H9 (cell line): ENCODE results near the gene TNRC18. TPM values are rescaled to one million over a fixed set of nuclear protein-coding genes. Genes with fewer than 3 reads are reported as not detected.

Experiments
- DNase-seq: peaks from one replicate; pipeline ENCODE4 v3.0.0-alpha.2; 2017
- H2AFZ ChIP-seq: one replicate; pipeline ENCODE4 v1.6.1; 2013; ENCODE audit warnings: mild to moderate bottlenecking, low read length, control low read depth, moderate library complexity
- H2AK5ac ChIP-seq: 2 replicates; pipeline ENCODE4 v1.6.1; 2013; ENCODE audit warnings: low read length, control low read depth, mixed read lengths; ENCODE audit not compliant: insufficient read length
- H2BK120ac ChIP-seq: one replicate; pipeline ENCODE4 v1.6.1; 2013; ENCODE audit warnings: low read depth, mild to moderate bottlenecking, low read length, control low read depth, inconsistent platforms; ENCODE audit not compliant: poor library complexity, severe bottlenecking
- H2BK12ac ChIP-seq: 2 replicates; pipeline ENCODE4 v1.6.1; 2013; ENCODE audit warnings: low read length, control low read depth, mixed read lengths, low read depth; ENCODE audit not compliant: insufficient read length
- H2BK15ac ChIP-seq: 2 replicates; pipeline ENCODE4 v1.6.1; 2013; ENCODE audit warnings: low read depth, low read length, control low read depth
- H2BK20ac ChIP-seq: one replicate; pipeline ENCODE4 v1.6.1; 2013; ENCODE audit warnings: low read depth, mild to moderate bottlenecking, low read length, control low read depth, inconsistent platforms; ENCODE audit not compliant: poor library complexity, severe bottlenecking
- H2BK5ac ChIP-seq: 2 replicates; pipeline ENCODE4 v1.6.1; 2013; ENCODE audit warnings: low read length, control low read depth, mixed read lengths; ENCODE audit not compliant: insufficient read length
- H3K14ac ChIP-seq: 2 replicates; pipeline ENCODE4 v1.6.1; 2013; ENCODE audit warnings: low read length, control low read depth; ENCODE audit not compliant: insufficient read depth
- H3K18ac ChIP-seq: 2 replicates; pipeline ENCODE4 v1.6.1; 2013; ENCODE audit warnings: low read depth, mild to moderate bottlenecking, mixed read lengths, low read length, control low read depth; ENCODE audit not compliant: insufficient read length
- H3K23ac ChIP-seq: 2 replicates; pipeline ENCODE4 v1.6.1; 2013; ENCODE audit warnings: low read length, control low read depth, mixed read lengths, low read depth; ENCODE audit not compliant: insufficient read length
- H3K23me2 ChIP-seq: 2 replicates; pipeline ENCODE4 v1.6.1; 2013; ENCODE audit warnings: low read depth, mild to moderate bottlenecking, mixed read lengths, low read length, control low read depth; ENCODE audit not compliant: insufficient read length, poor library complexity, severe bottlenecking
- H3K27ac ChIP-seq: 2 replicates; pipeline ENCODE4 v1.5.1; 2013; ENCODE audit warnings: low read length, control low read depth, mixed read lengths, low read depth; ENCODE audit not compliant: insufficient read length
- H3K27me3 ChIP-seq: 2 replicates; pipeline ENCODE4 v1.6.1; 2013; ENCODE audit warnings: low read length, control low read depth, inconsistent platforms; ENCODE audit not compliant: insufficient read depth
- H3K4ac ChIP-seq: 2 replicates; pipeline ENCODE4 v1.6.1; 2013; ENCODE audit warnings: low read depth, mild to moderate bottlenecking, control low read depth, inconsistent platforms, low read length, moderate library complexity
- H3K4me1 ChIP-seq: 2 replicates; pipeline ENCODE4 v1.6.1; 2013; ENCODE audit warnings: low read length, control low read depth, inconsistent platforms; ENCODE audit not compliant: insufficient read depth
- H3K4me2 ChIP-seq: 2 replicates; pipeline ENCODE4 v1.6.1; 2013; ENCODE audit warnings: low read length, control low read depth, mixed read lengths; ENCODE audit not compliant: insufficient read length, insufficient read depth
- H3K56ac ChIP-seq: 2 replicates; pipeline ENCODE4 v1.6.1; 2013; ENCODE audit warnings: low read depth, mild to moderate bottlenecking, mixed read lengths, low read length, control low read depth; ENCODE audit not compliant: insufficient read length
- H3K79me1 ChIP-seq: 2 replicates; pipeline ENCODE4 v1.6.1; 2013; ENCODE audit warnings: low read depth, mild to moderate bottlenecking, moderate library complexity, low read length, control low read depth, inconsistent platforms; ENCODE audit not compliant: insufficient read depth, poor library complexity, severe bottlenecking
- H3K79me2 ChIP-seq: 2 replicates; pipeline ENCODE4 v1.6.1; 2013; ENCODE audit warnings: low read length, control low read depth, inconsistent platforms; ENCODE audit not compliant: insufficient read depth
- H3K9ac ChIP-seq: 2 replicates; pipeline ENCODE4 v1.6.1; 2013; ENCODE audit warnings: low read length, control low read depth, mixed read lengths; ENCODE audit not compliant: insufficient read length; ENCODE audit errors: extremely low read depth
- H3K9me3 ChIP-seq: one replicate; pipeline ENCODE4 v1.6.1; 2013; ENCODE audit warnings: low read depth, low read length, inconsistent platforms; ENCODE audit not compliant: control insufficient read depth
- H3T11ph ChIP-seq: one replicate; pipeline ENCODE4 v1.6.1; 2013; ENCODE audit warnings: mild to moderate bottlenecking, low read length, control low read depth, inconsistent platforms
- H4K20me1 ChIP-seq: one replicate; pipeline ENCODE4 v1.6.1; 2013; ENCODE audit not compliant: control insufficient read depth, insufficient read length, insufficient read depth
- H4K5ac ChIP-seq: 2 replicates; pipeline ENCODE4 v1.6.1; 2013; ENCODE audit warnings: low read depth, mild to moderate bottlenecking, mixed read lengths, low read length, control low read depth; ENCODE audit not compliant: insufficient read length
- H4K8ac ChIP-seq: replicated peaks from 2 replicates; pipeline ENCODE4 v1.6.1; 2013; ENCODE audit warnings: low read length, control low read depth, mixed read lengths, low read depth; ENCODE audit not compliant: insufficient read length
- H4K91ac ChIP-seq: 2 replicates; pipeline ENCODE4 v1.6.1; 2013; ENCODE audit warnings: low read depth, mild to moderate bottlenecking, moderate library complexity, mixed read lengths, low read length, control low read depth; ENCODE audit not compliant: insufficient read length
- H3K27ac Mint-ChIP-seq, 3 experiments: 2 replicates in 2 of 3; 3 replicates in 1 of 3; pipeline ENCODE4 v1.8.0; 2020 to 2021; ENCODE audit warnings: mixed read lengths in 3 of 3, mild to moderate bottlenecking in 1 of 3, moderate library complexity in 1 of 3
- H3K27me3 Mint-ChIP-seq: 2 replicates; pipeline ENCODE4 v1.8.0; 2021; ENCODE audit warnings: low read depth, mild to moderate bottlenecking, moderate library complexity, mixed read lengths
- H3K36me3 Mint-ChIP-seq, 3 experiments: 2 replicates in 2 of 3; 3 replicates in 1 of 3; pipeline ENCODE4 v1.8.0; 2020 to 2021; ENCODE audit warnings: low read depth in 3 of 3, mixed read lengths in 3 of 3; ENCODE audit not compliant: insufficient read depth in 1 of 3
- H3K4me1 Mint-ChIP-seq, 2 experiments: 2 replicates each; pipeline ENCODE4 v1.8.0; 2020; ENCODE audit warnings: mixed read lengths in 2 of 2
- H3K4me3 Mint-ChIP-seq, 2 experiments: 2 replicates in 1 of 2; 3 replicates in 1 of 2; pipeline ENCODE4 v1.8.0; 2020 to 2021; ENCODE audit warnings: mild to moderate bottlenecking in 2 of 2, mixed read lengths in 2 of 2, moderate library complexity in 1 of 2
- H3K9me3 Mint-ChIP-seq, 2 experiments: 2 replicates in 1 of 2; 3 replicates in 1 of 2; pipeline ENCODE4 v1.8.0; 2020; ENCODE audit warnings: mild to moderate bottlenecking in 2 of 2, mixed read lengths in 2 of 2, moderate library complexity in 1 of 2
- CTCF ChIP-seq: fragments of 200-600 bp; sonication (generic); conservative IDR thresholded peaks from 3 replicates; pipeline ENCODE4 v1.8.0; 2021; ENCODE audit warnings: antibody characterized with exemption, mild to moderate bottlenecking
- WGBS: extraction: QIAGEN DNeasy Blood & Tissue Kit; methylation state at CpG from one replicate; pipeline ENCODE4 v1.1.7; 2013; ENCODE audit warnings: missing lambda C conversion rate, low lambda C conversion rate, mixed read lengths; ENCODE audit not compliant: insufficient read length; ENCODE audit errors: extremely low coverage; 5-methylcytosine and 5-hydroxymethylcytosine counted together
- total RNA-seq: library from RNA; stranded (reverse); gene quantifications from 2 replicates; pipeline ENCODE4 v1.2.1, GENCODE V29; 2021

Gene TNRC18
- total RNA-seq, 1 experiment from 2014 or later: 21.2 TPM

- H3K9me3 ChIP-seq: no peaks in the 10 kb centered on the region
- H2BK120ac ChIP-seq: no peak overlapping the region
- no peaks in the 10 kb centered on the region for H3K79me2 ChIP-seq
- no peak overlapping the region for H3K18ac ChIP-seq
- H3K36me3 Mint-ChIP-seq: peaks cover 0 to 16% (median 7%) of the 10 kb centered on the region in 3 experiments; a peak in 3 of 7 replicates
- H3K4me2 ChIP-seq: no peak overlapping the region
- no peak overlapping the region for H2BK15ac ChIP-seq
- H3K14ac ChIP-seq: no peak overlapping the region
- no peak overlapping the region for H4K5ac ChIP-seq
- H3K23me2 ChIP-seq: no peaks in the 10 kb centered on the region
- H4K20me1 ChIP-seq: no peaks in the 10 kb centered on the region
- no peak overlapping the region for H3K9ac ChIP-seq
- peak; percentile 32; the same call in 2 of the 3 replicates for TF ChIP-seq CTCF
- no peaks in the 10 kb centered on the region for H3K79me1 ChIP-seq
- no peak overlapping the region for H3T11ph ChIP-seq
- H2BK5ac ChIP-seq: no peak overlapping the region
- no peak overlapping the region for H2AFZ ChIP-seq
- H3K4me1 Mint-ChIP-seq: no peaks in the 10 kb centered on the region
- H3K27me3 ChIP-seq: no peaks in the 10 kb centered on the region
- H4K8ac ChIP-seq: no peak overlapping the region
- no peak overlapping the region for H3K27ac Mint-ChIP-seq
- H3K27ac ChIP-seq: no peak overlapping the region
- no peaks in the 10 kb centered on the region for H3K4me1 ChIP-seq
- H2AK5ac ChIP-seq: no peak overlapping the region
- no peak overlapping the region for H2BK12ac ChIP-seq
- no peak overlapping the region for H3K23ac ChIP-seq
- H4K91ac ChIP-seq: no peak overlapping the region
- H3K4ac ChIP-seq: no peak overlapping the region
- WGBS: no CpG with 5 or more reads among the region's 25 CpGs
- peak overlapping the region in 1 of 2 experiments; percentile 56; a peak in 2 of 5 replicates for H3K4me3 Mint-ChIP-seq
- DNase-seq: no peak
- no peak overlapping the region for H3K56ac ChIP-seq
- H3K27me3 Mint-ChIP-seq: peaks cover 6% of the 10 kb centered on the region
- H3K9me3 Mint-ChIP-seq: no peaks in the 10 kb centered on the region
- H2BK20ac ChIP-seq: no peak overlapping the region
Observed at GRCh38 chr7:5302577-5302976, 121.1 kb downstream of the TNRC18 start.
